SH-SY5Y (cell line): ENCODE measurements around the gene OR13D1.

ENCODE experiments used
- GATA2 ChIP-seq: IDR thresholded peaks from 2 replicates; pipeline ENCODE4 v1.6.1; 2011; ENCODE audit warnings: mild to moderate bottlenecking, low read depth, low read length
- GATA3 ChIP-seq: IDR thresholded peaks from 2 replicates; pipeline ENCODE4 v1.6.1; 2011; ENCODE audit warnings: low read depth, mild to moderate bottlenecking, low read length, moderate library complexity

The OR13D1 gene

GRCh38 chr9:104694218-104694617 is at the start of gene OR13D1:
TSS of gene OR13D1 (plus strand) at chr9:104694518. CDS start at chr9:104694518, 0 bp downstream.
- TF ChIP-seq GATA2 (no peak), GATA3 (no peak)

DNA sequence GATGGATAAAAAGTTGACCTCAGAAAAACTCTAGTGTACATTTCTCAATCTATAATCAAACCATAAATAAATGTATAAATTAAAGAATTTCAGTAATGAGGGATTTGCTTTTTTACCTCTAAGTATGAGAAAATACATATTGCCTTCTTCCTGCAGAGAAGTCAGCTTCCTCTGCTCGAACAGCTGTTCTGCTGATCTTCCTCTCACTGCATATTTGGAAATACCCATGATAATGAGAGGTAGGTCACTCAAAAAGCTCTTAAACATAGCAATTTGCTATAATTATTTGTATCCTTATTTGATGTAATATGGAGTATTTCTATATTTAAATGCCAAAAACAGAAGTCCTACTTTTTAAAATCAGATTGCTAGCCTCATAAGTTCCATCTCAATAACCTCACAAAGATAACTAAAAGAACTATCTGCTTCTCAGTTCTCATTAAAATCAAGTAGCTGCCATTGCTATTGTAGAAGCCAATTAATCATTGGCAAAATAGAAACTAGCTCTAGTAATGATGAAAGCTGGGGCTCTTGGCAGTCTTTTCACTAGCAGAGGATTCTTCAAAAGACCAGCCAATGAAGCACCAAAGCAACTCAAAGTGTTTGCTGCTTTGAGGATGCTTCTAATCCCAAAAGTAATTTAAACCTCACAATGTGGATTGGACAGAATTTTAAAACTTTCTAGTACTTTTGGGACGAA is 35.7 kb upstream of the OR13D1 start:
- TF ChIP-seq GATA3 (no peak), GATA2 (no peak)

DNA sequence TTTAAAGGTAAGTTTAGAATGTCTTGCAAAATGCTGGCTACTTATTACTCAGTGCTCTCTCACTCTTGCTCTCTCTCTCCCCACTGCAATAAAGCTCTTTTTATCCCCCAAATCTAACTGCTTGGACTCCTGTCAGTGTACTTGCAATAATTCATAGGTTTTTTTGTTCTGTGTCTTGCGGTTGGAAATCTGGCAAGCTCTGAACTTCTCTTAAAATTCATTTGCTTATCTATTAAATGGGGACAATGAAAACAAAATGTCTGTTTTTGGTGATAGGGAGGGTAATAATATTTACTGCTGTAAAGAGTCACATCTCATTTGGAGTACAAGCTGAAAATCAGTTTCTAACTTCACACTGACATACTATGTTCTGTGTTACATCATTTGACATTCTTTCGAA is 18.7 kb upstream of the OR13D1 start:
- TF ChIP-seq GATA2 (no peak), GATA3 (no peak)

GRCh38 chr9:104682642-104683041 is 11.7 kb upstream of the OR13D1 start:
- TF ChIP-seq GATA3 = no peak
- no peak for TF ChIP-seq GATA2

- TF ChIP-seq GATA3 (no peak), GATA2 (no peak)
Observed at GRCh38 chr9:104686081-104686480, 8.2 kb upstream of the OR13D1 start.

- TF ChIP-seq GATA3 = no peak
- TF ChIP-seq GATA2 = no peak
Observed at GRCh38 chr9:104700306-104700705, 6.0 kb downstream of the OR13D1 start.

DNA sequence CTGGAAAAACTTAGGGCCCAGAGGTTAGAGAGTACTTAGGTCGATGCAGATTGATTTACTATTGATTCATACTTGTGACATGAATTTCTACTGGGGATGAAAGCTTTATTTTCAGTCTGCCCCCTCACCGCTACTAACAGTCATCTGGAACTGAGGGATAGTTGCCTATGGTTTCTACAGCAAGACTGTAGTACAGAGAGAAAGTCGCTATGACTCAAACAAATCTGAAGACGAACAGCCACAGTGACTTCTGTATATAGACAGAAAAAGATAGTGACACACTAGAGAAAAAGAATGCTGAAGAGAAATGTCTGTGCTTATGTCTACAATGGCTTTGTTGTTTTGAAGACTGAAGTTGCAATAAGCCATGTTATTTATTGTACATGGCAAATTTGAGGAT is 17.3 kb downstream of the OR13D1 start:
- TF ChIP-seq GATA3 (no peak), GATA2 (no peak)

GRCh38 chr9:104725014-104725413 is 30.7 kb downstream of the OR13D1 start:
- TF ChIP-seq GATA2 = no peak

- TF ChIP-seq GATA3 (no peak), GATA2 (no peak)
Observed at GRCh38 chr9:104738452-104738851, 44.1 kb downstream of the OR13D1 start.

DNA sequence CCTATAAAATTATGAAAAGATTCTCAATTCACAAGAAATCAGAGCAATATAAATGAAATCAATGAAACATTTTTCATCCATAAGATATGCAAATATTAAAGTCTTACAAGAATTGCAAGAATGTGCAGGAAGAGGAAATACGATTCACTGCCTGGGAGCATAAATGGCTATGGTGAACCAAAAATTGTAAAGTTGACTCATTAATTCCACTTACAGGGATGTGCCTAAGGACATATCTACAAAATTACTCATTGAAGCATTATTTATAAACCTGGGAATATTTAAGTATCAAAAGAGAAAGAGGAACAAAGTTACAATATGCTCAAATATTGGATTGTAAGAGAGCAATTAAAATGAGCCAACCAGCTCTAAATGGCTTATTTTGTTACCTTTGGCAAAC is 46.3 kb downstream of the OR13D1 start:
- TF ChIP-seq GATA2 = no peak
- no peak for TF ChIP-seq GATA3

GRCh38 chr9:104743376-104743985 is 49.2 kb downstream of the OR13D1 start:
- TF ChIP-seq GATA2 (no peak), GATA3 (no peak)
